GF-D8 (cell line): ENCODE measurements around the gene KIAA2012.

Experiments used
- DNase-seq: peaks from one replicate; lab custom pipeline; 2025; lab: John Stamatoyannopoulos, UW

The KIAA2012 gene

DNA sequence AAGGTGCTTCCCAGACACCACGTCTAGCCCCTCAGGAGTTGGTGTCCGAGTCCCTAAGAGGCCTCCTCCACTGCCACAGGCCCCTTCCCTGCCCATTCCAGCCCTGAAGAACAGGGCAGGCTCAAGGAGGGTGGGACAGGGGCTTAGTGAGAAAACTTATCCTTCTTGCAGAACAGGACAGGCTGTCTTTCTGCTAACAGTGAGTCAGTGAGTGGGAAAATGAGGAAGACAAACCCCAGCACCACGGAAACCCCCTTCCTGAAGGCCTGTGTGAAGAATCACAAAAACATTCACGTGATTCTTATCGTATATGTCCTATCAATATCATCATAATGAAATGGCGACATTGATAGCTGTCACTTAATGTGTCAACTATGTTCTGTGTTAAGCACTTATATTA is 29.6 kb upstream of the KIAA2012 start:
- DNase-seq, result no peak

DNA sequence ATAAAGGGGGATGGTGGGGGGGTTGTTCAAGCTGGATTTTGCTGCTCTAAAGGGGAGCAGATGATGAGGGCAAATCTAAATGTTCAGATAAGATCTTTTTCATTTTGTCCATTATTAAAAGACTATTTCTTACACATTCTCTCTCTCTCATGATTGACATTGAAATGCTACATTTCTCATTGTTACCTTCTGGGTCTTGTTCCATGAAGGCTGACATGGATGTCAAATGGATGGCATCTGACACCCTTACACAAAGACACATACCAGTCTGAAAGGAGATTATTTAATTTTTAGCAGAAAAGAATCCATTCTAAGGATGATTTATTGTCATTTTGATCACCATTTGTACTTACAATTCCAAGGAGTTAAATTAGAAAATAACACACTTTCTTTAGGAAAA is 28.3 kb upstream of the KIAA2012 start:
- DNase-seq, result no peak

DNA sequence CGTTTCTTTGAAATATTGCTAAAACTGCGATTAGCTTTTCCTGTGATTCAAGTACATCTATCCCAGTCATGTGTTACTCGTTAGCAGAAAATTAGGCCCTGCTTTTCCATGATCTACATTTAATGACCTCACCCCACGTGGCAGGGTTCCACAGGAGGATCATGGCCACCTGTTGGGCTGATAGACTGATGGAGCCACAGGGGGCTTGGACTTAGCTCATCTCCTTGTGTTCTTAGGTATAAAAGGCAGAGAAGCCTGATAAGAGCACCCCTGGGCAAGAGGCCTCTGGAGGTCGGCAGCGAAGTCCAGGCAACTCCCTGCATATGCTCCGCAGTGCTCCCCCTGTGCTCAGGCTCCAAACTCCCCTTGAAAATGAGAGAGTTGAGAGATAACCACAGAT is 26.5 kb upstream of the KIAA2012 start:
- no peak for DNase-seq

GRCh38 chr2:202049092-202049728 is 23.8 kb upstream of the KIAA2012 start:
- no peak for DNase-seq

- DNase-seq, result no peak
These were observed 23.2 kb upstream of the KIAA2012 start for GRCh38 chr2:202049840-202050239.

- no peak for DNase-seq
These were observed 22.4 kb upstream of the KIAA2012 start for GRCh38 chr2:202050652-202051051.

DNA sequence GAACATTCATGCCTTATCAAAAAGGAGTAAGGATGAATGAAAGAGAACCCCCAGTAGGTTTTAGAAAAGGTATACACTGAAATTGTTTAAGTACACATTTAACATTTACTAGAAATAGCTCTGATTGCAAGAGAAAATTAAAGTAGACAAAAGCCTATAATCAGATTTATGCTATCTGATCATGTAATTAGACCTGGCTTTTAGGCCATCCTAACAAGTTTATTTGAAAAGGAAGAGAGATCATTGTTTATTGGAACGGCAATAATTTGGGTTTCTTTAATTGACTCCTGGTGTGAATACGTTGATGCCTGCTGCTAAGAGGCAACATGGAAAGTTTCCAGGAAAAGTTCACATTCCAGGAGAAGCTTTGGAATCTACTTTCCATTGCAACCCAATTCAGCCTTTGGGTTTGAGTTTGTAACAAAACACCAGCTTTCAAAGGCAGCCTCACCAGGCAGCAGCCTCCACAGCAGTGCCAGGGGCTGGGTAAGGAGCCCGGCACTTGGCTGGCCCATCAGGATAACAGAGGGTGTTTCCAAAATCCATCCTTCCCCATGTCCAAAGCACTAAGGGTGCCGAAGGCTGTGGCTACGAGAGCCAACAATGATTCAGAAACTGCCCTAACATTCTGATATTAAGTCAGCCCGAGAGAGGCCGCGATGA is 21.4 kb upstream of the KIAA2012 start:
- no peak for DNase-seq

- DNase-seq, result no peak
These were observed 20.8 kb upstream of the KIAA2012 start for GRCh38 chr2:202052235-202052634.

- no peak for DNase-seq
These were observed 18.4 kb upstream of the KIAA2012 start for GRCh38 chr2:202054679-202055078.

GRCh38 chr2:202056611-202057010 is 16.4 kb upstream of the KIAA2012 start:
- DNase-seq, result no peak

DNA sequence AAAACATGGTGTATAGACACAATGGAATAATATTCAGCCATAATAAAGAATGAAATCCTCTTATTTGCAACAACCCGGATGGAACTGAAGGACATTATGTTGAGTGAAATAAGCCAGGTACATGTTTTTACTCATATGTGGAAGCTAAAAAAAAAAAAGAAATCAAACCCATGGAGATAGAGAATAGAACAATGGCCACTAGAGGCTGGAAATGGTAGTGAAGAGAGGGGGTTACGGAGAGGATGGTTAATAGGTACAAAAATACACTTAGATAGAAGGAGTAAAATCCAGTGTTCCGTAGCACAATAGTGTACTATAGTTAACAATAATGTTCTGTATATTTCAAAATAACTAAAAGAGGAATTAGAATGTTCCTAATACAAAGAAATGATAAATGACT is 12.8 kb upstream of the KIAA2012 start:
- no peak for DNase-seq

DNA sequence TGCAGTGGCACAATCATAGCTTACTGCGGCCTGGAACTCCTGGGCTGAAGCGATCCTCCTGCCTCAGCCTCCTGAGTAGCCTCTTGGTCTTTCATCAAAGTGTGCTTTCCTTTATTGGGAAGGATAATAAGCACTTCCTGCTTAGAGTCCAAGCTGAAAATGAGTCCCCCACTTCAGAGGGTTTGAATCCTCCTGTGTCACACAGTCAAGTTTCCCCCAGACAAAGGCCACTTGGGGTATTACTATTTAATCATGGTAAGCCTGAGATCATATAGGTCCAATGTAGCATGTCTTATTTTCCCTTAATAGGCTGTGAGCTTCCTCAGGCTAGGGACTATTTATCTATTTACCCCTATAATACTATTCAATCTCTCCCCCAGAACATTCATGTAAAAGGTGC is 11.4 kb upstream of the KIAA2012 start:
- no peak for DNase-seq

- no peak for DNase-seq
These were observed 8.7 kb upstream of the KIAA2012 start for GRCh38 chr2:202064171-202064880.

- no peak for DNase-seq
These were observed 8.2 kb upstream of the KIAA2012 start for GRCh38 chr2:202064881-202065230.

GRCh38 chr2:202065876-202066275 is 7.2 kb upstream of the KIAA2012 start:
- no peak for DNase-seq

DNA sequence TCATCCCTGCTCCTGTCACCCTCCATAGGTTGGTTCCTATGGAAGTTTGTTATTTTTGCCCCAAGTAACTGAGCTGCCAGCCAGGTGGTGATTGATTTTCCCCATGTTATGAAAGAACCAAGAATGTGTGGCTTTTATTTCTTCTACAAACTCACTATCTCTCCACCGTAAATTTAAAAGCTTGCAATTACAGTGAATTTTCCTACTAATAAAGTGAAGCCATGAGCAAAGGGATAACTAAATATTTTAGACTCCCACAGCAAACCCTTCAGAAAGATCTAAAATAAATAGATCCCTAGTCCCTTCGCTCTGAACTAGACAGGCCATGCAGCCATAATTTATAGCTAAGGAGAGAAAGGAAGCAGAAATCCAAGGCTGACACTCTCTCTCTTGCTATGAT is 6.2 kb upstream of the KIAA2012 start:
- DNase-seq, result no peak

DNA sequence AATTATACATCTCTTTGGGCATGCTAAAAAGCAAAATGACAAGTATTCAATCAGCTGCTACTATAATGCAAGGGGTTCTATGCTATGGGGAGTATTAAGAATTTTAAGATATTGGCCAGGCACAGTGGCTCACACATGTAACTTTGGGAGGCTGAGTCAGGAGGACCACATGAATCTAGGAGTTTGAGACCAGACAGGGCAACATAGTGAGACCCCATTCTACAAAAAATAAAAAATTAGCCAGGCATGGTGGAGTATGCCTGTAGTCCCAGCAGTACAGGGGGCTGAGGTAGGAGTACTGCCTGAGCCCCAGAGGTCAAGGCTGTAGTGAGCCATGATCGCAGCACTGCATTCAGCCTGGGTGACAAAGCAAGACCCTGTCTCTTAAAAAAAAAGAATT is 5.5 kb upstream of the KIAA2012 start:
- DNase-seq, result no peak

DNA sequence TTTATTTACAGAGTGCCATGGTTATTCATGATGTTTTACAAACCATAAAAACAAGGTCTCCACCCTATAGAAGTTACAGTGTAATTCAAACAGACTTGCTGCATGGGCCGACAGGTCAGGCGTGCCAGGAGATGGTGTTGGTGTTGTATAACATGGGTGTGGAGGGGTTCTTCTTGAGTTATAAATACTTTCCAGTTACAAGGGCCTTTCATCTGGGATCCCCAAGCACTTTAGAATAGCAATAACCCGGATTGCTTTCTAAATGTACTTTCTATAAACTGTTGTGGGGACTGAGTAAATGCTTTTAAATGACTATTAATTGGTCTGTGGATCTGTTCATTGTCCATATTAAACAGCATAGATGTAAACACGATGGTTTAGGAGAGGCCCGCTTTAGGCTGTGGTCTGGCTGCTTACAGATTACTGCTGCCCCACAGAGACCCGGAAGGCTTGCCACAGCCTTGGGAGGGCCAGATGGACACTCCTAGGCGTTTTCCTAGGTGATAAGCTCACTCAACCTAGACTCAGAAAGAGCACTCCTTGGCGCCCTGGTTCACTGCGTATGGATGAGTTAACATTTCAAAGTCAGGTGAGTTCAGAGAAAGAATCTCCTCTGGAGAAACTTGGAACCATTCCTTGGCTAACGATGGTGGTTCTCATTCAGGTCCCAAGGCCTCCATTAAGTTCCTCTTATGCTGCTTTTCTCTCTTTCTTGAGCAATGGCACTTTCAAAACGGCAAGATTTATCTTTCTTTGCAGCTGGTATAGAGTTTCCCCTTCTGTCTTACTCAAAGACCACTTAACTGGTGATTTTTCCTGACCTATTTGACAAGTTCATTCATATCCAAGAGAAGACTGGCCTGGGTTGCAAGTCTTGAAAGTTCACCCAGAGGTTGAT is 3.6 kb upstream of the KIAA2012 start:
- peak; percentile 61 for DNase-seq

DNA sequence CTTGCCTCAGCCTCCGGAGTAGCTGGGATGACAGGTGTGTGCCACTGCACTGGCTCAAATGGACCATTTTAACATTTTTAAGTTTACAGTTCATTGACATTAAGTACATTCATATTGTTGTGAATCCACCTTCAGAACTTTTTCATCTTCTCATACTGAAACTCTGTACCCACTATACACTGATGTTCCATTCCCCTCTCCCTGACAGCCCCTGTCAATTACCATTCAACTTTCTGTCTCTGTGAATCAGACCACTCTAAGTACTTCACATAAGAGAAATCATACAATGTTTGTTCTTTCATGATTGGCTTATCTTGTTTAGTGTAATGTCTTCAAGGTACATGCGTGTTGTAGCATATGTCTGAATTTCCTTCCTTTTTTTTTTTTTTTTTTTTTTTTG is 1.9 kb upstream of the KIAA2012 start:
- no peak for DNase-seq

GRCh38 chr2:202072226-202072625 is 829 bp upstream of the KIAA2012 start:
- DNase-seq, result no peak

DNA sequence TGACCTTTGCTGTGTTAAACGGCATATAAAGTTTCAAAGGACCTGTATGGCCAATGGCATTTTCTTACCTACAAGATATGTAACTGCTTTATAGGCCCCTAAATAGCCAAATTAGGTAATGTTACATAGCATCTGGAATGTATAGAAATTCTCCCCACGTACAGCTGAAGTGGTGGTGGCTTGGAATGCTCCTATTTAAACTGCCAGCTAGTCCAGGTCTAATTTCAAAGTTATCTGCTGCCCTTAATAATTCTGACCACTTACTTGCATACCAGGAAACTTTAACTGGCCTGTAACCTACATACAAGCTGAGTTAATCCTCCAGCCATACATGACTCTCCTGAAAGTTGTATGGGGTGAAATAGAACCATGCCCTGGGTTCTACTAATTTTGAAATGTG is 1.3 kb downstream of the KIAA2012 start:
- no peak for DNase-seq

- DNase-seq, result no peak
These were observed 6.3 kb downstream of the KIAA2012 start for GRCh38 chr2:202079310-202079709.

- no peak for DNase-seq
These were observed 11.2 kb downstream of the KIAA2012 start for GRCh38 chr2:202084265-202084664.
